ENCODE results near the gene CFAP157. TPM values are rescaled to one million over a fixed set of nuclear protein-coding genes. Genes with fewer than 3 reads are reported as not detected.

Gene CFAP157
- total and polyA plus RNA-seq, 2 donors (not counting 1 experiment from before 2014, with no cell fraction given) = under 0.01 TPM; not detected in 1

GRCh38 chr9:127722055-127722745 is 15.4 kb downstream of the CFAP157 start:
- H4K20me1 ChIP-seq (ENCODE audit: control insufficient read depth, extremely low read depth, insufficient read depth, low read length) = no peaks in the 10 kb centered on the region
- H3K79me2 ChIP-seq (ENCODE audit: control insufficient read depth, insufficient read depth, low read length) = no peaks in the 10 kb centered on the region
- H2AFZ ChIP-seq (ENCODE audit: low read length) = no peak overlapping the region
- no peak for TF ChIP-seq EZH2 (IDR thresholded peaks at IDR 0.05; ENCODE audit: low read length, missing control alignments)
- TF ChIP-seq, protein P1, sequence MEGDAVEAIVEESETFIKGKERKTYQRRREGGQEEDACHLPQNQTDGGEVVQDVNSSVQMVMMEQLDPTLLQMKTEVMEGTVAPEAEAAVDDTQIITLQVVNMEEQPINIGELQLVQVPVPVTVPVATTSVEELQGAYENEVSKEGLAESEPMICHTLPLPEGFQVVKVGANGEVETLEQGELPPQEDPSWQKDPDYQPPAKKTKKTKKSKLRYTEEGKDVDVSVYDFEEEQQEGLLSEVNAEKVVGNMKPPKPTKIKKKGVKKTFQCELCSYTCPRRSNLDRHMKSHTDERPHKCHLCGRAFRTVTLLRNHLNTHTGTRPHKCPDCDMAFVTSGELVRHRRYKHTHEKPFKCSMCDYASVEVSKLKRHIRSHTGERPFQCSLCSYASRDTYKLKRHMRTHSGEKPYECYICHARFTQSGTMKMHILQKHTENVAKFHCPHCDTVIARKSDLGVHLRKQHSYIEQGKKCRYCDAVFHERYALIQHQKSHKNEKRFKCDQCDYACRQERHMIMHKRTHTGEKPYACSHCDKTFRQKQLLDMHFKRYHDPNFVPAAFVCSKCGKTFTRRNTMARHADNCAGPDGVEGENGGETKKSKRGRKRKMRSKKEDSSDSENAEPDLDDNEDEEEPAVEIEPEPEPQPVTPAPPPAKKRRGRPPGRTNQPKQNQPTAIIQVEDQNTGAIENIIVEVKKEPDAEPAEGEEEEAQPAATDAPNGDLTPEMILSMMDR (conservative IDR thresholded peaks at IDR 0.05 in 1 of 2, IDR thresholded peaks at IDR 0.05 in 1 of 2; ENCODE audit: low read depth in 1 of 2, low read length in 2 of 2) = no peak
- no peak overlapping the region for H3K9ac ChIP-seq (ENCODE audit: insufficient read depth, low read length)
- peaks cover 12% of the 10 kb centered on the region for H3K4me1 ChIP-seq (ENCODE audit: control insufficient read depth, extremely low read depth, insufficient read depth, low read length)
- no peak for DNase-seq (ENCODE audit: low read depth in 2 of 2)
- H3K36me3 ChIP-seq (ENCODE audit: control insufficient read depth, insufficient read depth, low read length) = no peaks in the 10 kb centered on the region
- H3K4me3 ChIP-seq (replicated peaks in 1 of 4; ENCODE audit: control extremely low read depth in 1 of 4, insufficient read depth in 1 of 4, low read depth in 3 of 4, low read length in 4 of 4) = no peak overlapping the region
- H3K27me3 ChIP-seq (ENCODE audit: control insufficient read depth, insufficient read depth, low read length) = no peaks in the 10 kb centered on the region
- no peak overlapping the region for H3K4me2 ChIP-seq (ENCODE audit: extremely low read depth, insufficient read depth, low read length)
- H3K9me3 ChIP-seq (ENCODE audit: control insufficient read depth, insufficient read depth, low read depth, low read length) = no peaks in the 10 kb centered on the region
- H3K27ac ChIP-seq (ENCODE audit: insufficient read depth, low read length) = no peak overlapping the region

- Histone ChIP-seq H3K4me1 (ENCODE audit: control insufficient read depth, extremely low read depth, insufficient read depth, low read length) (peaks cover 12% of the 10 kb centered on the region), H2AFZ (ENCODE audit: low read length) (no peak overlapping the region), H4K20me1 (ENCODE audit: control insufficient read depth, extremely low read depth, insufficient read depth, low read length) (no peaks in the 10 kb centered on the region), H3K36me3 (ENCODE audit: control insufficient read depth, insufficient read depth, low read length) (no peaks in the 10 kb centered on the region), H3K79me2 (ENCODE audit: control insufficient read depth, insufficient read depth, low read length) (no peaks in the 10 kb centered on the region), H3K4me3 (replicated peaks in 1 of 4; ENCODE audit: control extremely low read depth in 1 of 4, insufficient read depth in 1 of 4, low read depth in 3 of 4, low read length in 4 of 4) (no peak overlapping the region), H3K27ac (ENCODE audit: insufficient read depth, low read length) (no peak overlapping the region), H3K9ac (ENCODE audit: insufficient read depth, low read length) (no peak overlapping the region), H3K4me2 (ENCODE audit: extremely low read depth, insufficient read depth, low read length) (peak overlapping the region; percentile 8), H3K9me3 (ENCODE audit: control insufficient read depth, insufficient read depth, low read depth, low read length) (no peaks in the 10 kb centered on the region), H3K27me3 (ENCODE audit: control insufficient read depth, insufficient read depth, low read length) (no peaks in the 10 kb centered on the region)
- TF ChIP-seq, protein P1 (conservative IDR thresholded peaks at IDR 0.05 in 1 of 2, IDR thresholded peaks at IDR 0.05 in 1 of 2; ENCODE audit: low read depth in 1 of 2, low read length in 2 of 2) = no peak
- no peak for TF ChIP-seq EZH2 (IDR thresholded peaks at IDR 0.05; ENCODE audit: low read length, missing control alignments)
- no peak for DNase-seq (ENCODE audit: low read depth in 2 of 2)
Observed at GRCh38 chr9:127723013-127723412, 16.2 kb downstream of the CFAP157 start.

- DNase-seq (ENCODE audit: low read depth in 2 of 2) = peak; percentile 67 to 87
- H3K27me3 ChIP-seq (ENCODE audit: control insufficient read depth, insufficient read depth, low read length) = no peaks in the 10 kb centered on the region
- no peak overlapping the region for H3K4me3 ChIP-seq (replicated peaks in 1 of 4; ENCODE audit: control extremely low read depth in 1 of 4, insufficient read depth in 1 of 4, low read depth in 3 of 4, low read length in 4 of 4)
- no peak overlapping the region for H2AFZ ChIP-seq (ENCODE audit: low read length)
- H3K27ac ChIP-seq (ENCODE audit: insufficient read depth, low read length) = no peak overlapping the region
- H3K4me1 ChIP-seq (ENCODE audit: control insufficient read depth, extremely low read depth, insufficient read depth, low read length) = peaks cover 12% of the 10 kb centered on the region
- H3K4me2 ChIP-seq (ENCODE audit: extremely low read depth, insufficient read depth, low read length) = peak overlapping the region; percentile 8
- no peaks in the 10 kb centered on the region for H4K20me1 ChIP-seq (ENCODE audit: control insufficient read depth, extremely low read depth, insufficient read depth, low read length)
- TF ChIP-seq, protein P1 (conservative IDR thresholded peaks at IDR 0.05 in 1 of 2, IDR thresholded peaks at IDR 0.05 in 1 of 2; ENCODE audit: low read depth in 1 of 2, low read length in 2 of 2) = peak; percentile 4 to 20
- TF ChIP-seq EZH2 (IDR thresholded peaks at IDR 0.05; ENCODE audit: low read length, missing control alignments) = no peak
- H3K9me3 ChIP-seq (ENCODE audit: control insufficient read depth, insufficient read depth, low read depth, low read length) = no peaks in the 10 kb centered on the region
- H3K36me3 ChIP-seq (ENCODE audit: control insufficient read depth, insufficient read depth, low read length) = no peaks in the 10 kb centered on the region
- H3K9ac ChIP-seq (ENCODE audit: insufficient read depth, low read length) = no peak overlapping the region
- H3K79me2 ChIP-seq (ENCODE audit: control insufficient read depth, insufficient read depth, low read length) = no peaks in the 10 kb centered on the region
Observed at GRCh38 chr9:127723444-127723843, 16.7 kb downstream of the CFAP157 start.

Data from fibroblast of lung (primary cell).